K562 (cell line): ENCODE results near the gene ETS1. TPM values are rescaled to one million over a fixed set of nuclear protein-coding genes. Genes with fewer than 3 reads are reported as not detected.

Experiments
- ATAC-seq: fragments of 200-7000 bp; cut with Tn5 transposase; 3 replicates; pipeline ENCODE4 v1.9.1; 2020; ENCODE audit warnings: moderate library complexity
- BruUV-seq: library from RNA; stranded (reverse); fragments of 400-500 nt; replicated peaks from 2 replicates; lab custom pipeline; 2021; lab: Mats Ljungman, UMichigan
- CTCF ChIA-PET: fragments of 300-600 bp; formaldehyde crosslinking; extraction: SDS; loops from one replicate; lab custom pipeline; 2021; ENCODE audit warnings: low intra/inter-chr PET ratio; lab: Yijun Ruan, JAX
- POLR2A ChIA-PET: fragments of 300-600, 350-650 bp; sonication (Branson Sonifier 250); formaldehyde crosslinking; extraction: SDS; loops from one replicate; lab custom pipeline; 2021; ENCODE audit warnings: antibody characterized with exemption, inconsistent platforms; lab: Yijun Ruan, JAX
- DNase-seq, 4 experiments: peaks; one replicate each; pipeline versions ENCODE4 v3.0.0 to v3.0.0-alpha.2; 2011 to 2018; ENCODE audit warnings: low spot score in 3 of 4, mixed read lengths in 3 of 4; ENCODE audit errors: extremely low read depth in 1 of 4
- FAIRE-seq: peaks from 2 replicates; lab custom pipeline; 2011; peaks lifted over from hg19 to GRCh38; lab: Jason Lieb, UNC
- H2AFZ ChIP-seq: 2 replicates; pipeline ENCODE4 v1.6.0; 2011; ENCODE audit warnings: low read depth, low read length, control low read depth, inconsistent platforms
- H3K27ac ChIP-seq: fragments of 200-600 bp; 3 replicates; pipeline ENCODE4 v1.8.0; 2011; ENCODE audit warnings: low read depth, mild to moderate bottlenecking, control low read depth, inconsistent platforms, low read length, moderate library complexity, mixed read lengths; ENCODE audit errors: extremely low read depth
- H3K27me3 ChIP-seq, 2 experiments: fragments of 300-600 bp in 1 of 2; 2 replicates in 1 of 2; 3 replicates in 1 of 2; pipeline versions ENCODE4 v1.6.0 to v1.8.0; 2011; ENCODE audit warnings: inconsistent platforms in 2 of 2, low read length in 2 of 2, mild to moderate bottlenecking in 1 of 2, mixed read lengths in 1 of 2, moderate library complexity in 1 of 2; ENCODE audit not compliant: control insufficient read depth in 2 of 2, insufficient read depth in 2 of 2
- H3K36me3 ChIP-seq: fragments of 300-600 bp; 3 replicates; pipeline ENCODE4 v1.8.0; 2011; ENCODE audit warnings: mild to moderate bottlenecking, low read length, inconsistent platforms; ENCODE audit not compliant: control insufficient read depth, insufficient read depth
- H3K4me1 ChIP-seq, 2 experiments: fragments of 200-600 bp in 1 of 2; replicated peaks in 1 of 2; 2 replicates in 1 of 2; 3 replicates in 1 of 2; pipeline versions ENCODE4 v1.5.1 to v1.8.0; 2011; ENCODE audit warnings: inconsistent platforms in 2 of 2, low read length in 2 of 2, mild to moderate bottlenecking in 1 of 2, mixed read lengths in 1 of 2, moderate library complexity in 1 of 2; ENCODE audit not compliant: control insufficient read depth in 2 of 2, insufficient read depth in 2 of 2
- H3K4me2 ChIP-seq: 2 replicates; pipeline ENCODE4 v1.6.1; 2011; ENCODE audit warnings: low read length, control low read depth, inconsistent platforms, mixed read lengths; ENCODE audit not compliant: insufficient read depth
- H3K4me3 ChIP-seq: fragments of 200-600 bp; sonication (generic), shearing (Covaris generic); 2 replicates; pipeline ENCODE4 v1.5.1; 2016; ENCODE audit warnings: control low read depth, inconsistent platforms
- H3K79me2 ChIP-seq: fragments of 200-600 bp; 3 replicates; pipeline ENCODE4 v1.8.0; 2011; ENCODE audit warnings: low read length, inconsistent platforms; ENCODE audit not compliant: control insufficient read depth, insufficient read depth
- H3K9ac ChIP-seq, 2 experiments: 2 replicates each; pipeline versions ENCODE4 v1.6.0 to v1.6.1; 2011; ENCODE audit warnings: low read depth in 2 of 2, low read length in 2 of 2, control low read depth in 1 of 2, inconsistent platforms in 1 of 2, mild to moderate bottlenecking in 1 of 2, mixed read lengths in 1 of 2; ENCODE audit not compliant: insufficient read depth in 1 of 2
- H3K9me1 ChIP-seq: one replicate; pipeline ENCODE4 v1.6.0; 2011; ENCODE audit warnings: inconsistent platforms, mild to moderate bottlenecking, low read length, moderate library complexity; ENCODE audit not compliant: control insufficient read depth, insufficient read depth
- H3K9me3 ChIP-seq: replicated peaks from 2 replicates; pipeline ENCODE4 v1.5.1; 2011; ENCODE audit warnings: low read depth, low read length, inconsistent platforms; ENCODE audit not compliant: control insufficient read depth, insufficient read depth
- H4K20me1 ChIP-seq: replicated peaks from 2 replicates; pipeline ENCODE4 v1.6.1; 2011; ENCODE audit warnings: low read length, inconsistent platforms, mixed read lengths; ENCODE audit not compliant: control insufficient read depth, insufficient read depth
- E2F8 ChIP-seq: fragments of 450-650 bp; IDR thresholded peaks from 2 replicates; pipeline ENCODE4 v1.7.1; 2018; ENCODE audit warnings: mild to moderate bottlenecking, low read depth; ENCODE audit not compliant: partially characterized antibody
- EGR1 ChIP-seq: fragments of 450-650 bp; conservative IDR thresholded peaks from 2 replicates; pipeline ENCODE4 v1.6.1; 2017; ENCODE audit warnings: mild to moderate bottlenecking
- HLTF ChIP-seq: fragments of 450-650 bp; IDR thresholded peaks from 2 replicates; pipeline ENCODE4 v1.6.1; 2016
- TEAD4 ChIP-seq, 2 experiments: sonication (generic) in 1 of 2; formaldehyde crosslinking in 1 of 2; IDR thresholded peaks; 2 replicates each; pipeline versions ENCODE4 v1.6.1 to v1.8.0; 2012 to 2022; ENCODE audit warnings: borderline replicate concordance in 1 of 2, inconsistent platforms in 1 of 2, low read length in 1 of 2, mild to moderate bottlenecking in 1 of 2, missing genetic modification reagents in 1 of 2
- WGBS: fragments of 100-300 bp; shearing (Covaris generic); methylation state at CpG from one replicate; pipeline ENCODE4 v1.1.6; 2016; ENCODE audit warnings: low coverage, mixed read lengths; ENCODE audit not compliant: insufficient coverage; ENCODE audit errors: missing lambda C conversion rate; 5-methylcytosine and 5-hydroxymethylcytosine counted together
- in situ Hi-C: fragments of 300-500 bp; cut with MboI; formaldehyde crosslinking; loops from 4 replicates; pipeline ENCODE4 v1.15.0; 2018; ENCODE audit warnings: inconsistent platforms, mixed read lengths
- intact Hi-C: fragments of 100-400 bp; cut with micrococcal nuclease; formaldehyde crosslinking; loops from 2 replicates; pipeline ENCODE4 v1.14.2; 2022
- polyA plus RNA-seq, 8 experiments: library from polyadenylated mRNA; depleted of rRNA in 4 of 8; stranded (reverse) in 5 of 8; unstranded in 3 of 8; fragments of >200 nt; fragmentation: Nextera tagmentation in 2 of 8; fragmentation: Illumina TruSeq in 1 of 8; extraction: Ambion mirVana in 2 of 8; extraction: Trizol in 1 of 8; gene quantifications; 2 replicates each; pipeline versions ENCODE4 v1.2.1 to v1.2.3, GENCODE V29; 2011 to 2014; ENCODE audit warnings: inconsistent platforms in 1 of 8, missing spikeins in 1 of 8
- total RNA-seq, 7 experiments: library from RNA; depleted of rRNA in 6 of 7; stranded (reverse); fragments of >200 nt in 6 of 7; fragmentation: Illumina TruSeq in 2 of 7; extraction: Trizol in 2 of 7; gene quantifications; 2 replicates each; pipeline versions ENCODE4 v1.2.1 to v1.2.3, GENCODE V29; 2011 to 2021; ENCODE audit warnings: low replicate concordance in 1 of 7

Gene ETS1
- total and polyA plus RNA-seq, 9 of the 15 experiments (the other 6 are each of a cell fraction or from before 2014, with no cell fraction given) = 0.04 to 1.4 (median 0.23) TPM

- H3K4me3 ChIP-seq = no peak overlapping the region
- POLR2A ChIA-PET = no interaction called here
- H3K27ac ChIP-seq = no peak overlapping the region
- DNase-seq = no peak
- H3K79me2 ChIP-seq = no peaks in the 10 kb centered on the region
- ATAC-seq = no peak
- no peak overlapping the region for H3K4me2 ChIP-seq
- intact Hi-C loops (no loop called here), in situ Hi-C loops (no loop called here)
- peaks cover 0 to 2% of the 10 kb centered on the region in 2 experiments; a peak in 2 of 5 replicates for H3K27me3 ChIP-seq
- no peak for TF ChIP-seq HLTF
- no peak for TF ChIP-seq EGR1
- TF ChIP-seq E2F8 = no peak
- TF ChIP-seq TEAD4 (IDR thresholded peaks at IDR 0.05; ENCODE audit: low read length) = no peak
- no peak for TF ChIP-seq TEAD4 (CRISPR knock-in tag; IDR thresholded peaks at IDR 0.05; ENCODE audit: borderline replicate concordance)
- H3K4me1 ChIP-seq = no peaks in the 10 kb centered on the region; a peak in 1 of 5 replicates
- no peaks in the 10 kb centered on the region for H3K9me3 ChIP-seq
- H2AFZ ChIP-seq = no peak overlapping the region
- BruUV-seq = no TSS peak
- WGBS = 10% methylated on average over 5 of the region's 5 CpGs
- no peaks in the 10 kb centered on the region for H3K36me3 ChIP-seq
- no peaks in the 10 kb centered on the region for H4K20me1 ChIP-seq
- CTCF ChIA-PET = no interaction called here
- H3K9me1 ChIP-seq = no peaks in the 10 kb centered on the region
- FAIRE-seq = no peak
- H3K9ac ChIP-seq = no peak overlapping the region
Measured at GRCh38 chr11:128500493-128500892, 86.9 kb downstream of the ETS1 start.
